Measurements from ENCODE around the gene CTCFL.

Gene CTCFL

GRCh38 chr20:57560554-57561355 lies 35.8 kb upstream of the CTCFL start, which contains the start of gene PCK1:
TSS of gene PCK1 (plus strand) at chr20:57561110. CDS start at chr20:57561412, 302 bp downstream.
- no peak for DNase-seq

GRCh38 chr20:57559658-57560553 lies 35.0 kb upstream of the CTCFL start:
- no peak for DNase-seq

- no peak for DNase-seq
Observed at GRCh38 chr20:57559289-57559634, 34.3 kb upstream of the CTCFL start.

GRCh38 chr20:57558614-57559288 lies 33.8 kb upstream of the CTCFL start:
- DNase-seq: no peak

GRCh38 chr20:57557926-57558613 lies 33.1 kb upstream of the CTCFL start:
- DNase-seq: no peak

GRCh38 chr20:57556980-57557274 lies 32.0 kb upstream of the CTCFL start:
- DNase-seq: no peak

- no peak for DNase-seq
Observed at GRCh38 chr20:57555457-57556184, 30.7 kb upstream of the CTCFL start.

- no peak for DNase-seq
Observed at GRCh38 chr20:57553376-57554018, 28.6 kb upstream of the CTCFL start.

GRCh38 chr20:57552471-57552870 lies 27.5 kb upstream of the CTCFL start:
- no peak for DNase-seq

- no peak for DNase-seq
Observed at GRCh38 chr20:57548177-57549058, 23.5 kb upstream of the CTCFL start.

GRCh38 chr20:57546956-57547649 lies 22.2 kb upstream of the CTCFL start:
- no peak for DNase-seq

- no peak for DNase-seq
Observed at GRCh38 chr20:57545927-57546662, 21.2 kb upstream of the CTCFL start.

- no peak for DNase-seq
Observed at GRCh38 chr20:57544838-57545564, 20.1 kb upstream of the CTCFL start.

- no peak for DNase-seq
Observed at GRCh38 chr20:57543754-57544153, 18.8 kb upstream of the CTCFL start.

GRCh38 chr20:57540890-57541580 lies 16.1 kb upstream of the CTCFL start:
- no peak for DNase-seq

GRCh38 chr20:57539889-57540288 lies 14.9 kb upstream of the CTCFL start:
- DNase-seq: no peak

GRCh38 chr20:57537822-57538221 lies 12.9 kb upstream of the CTCFL start:
- DNase-seq: no peak

Measured in activated CD4-positive, alpha-beta T cell treated with anti-CD3 and anti-CD28 coated beads, Interleukin-10, Interleukin-2, amounts not matched to agents 100 ng/mL and 50 ng/mL, durations not matched to agents 16 hours and 8 hours (primary cell).